HEK293 (cell line): Measurements from ENCODE around the gene MARK3.

Experiments
- CTCF ChIA-PET: fragments of 350-600 bp; formaldehyde crosslinking; extraction: SDS; loops from one replicate; lab custom pipeline; 2021; ENCODE audit warnings: antibody characterized with exemption; lab: Yijun Ruan, JAX
- POLR2A ChIA-PET: fragments of 300-600 bp; formaldehyde crosslinking; extraction: SDS; loops from one replicate; lab custom pipeline; 2020; ENCODE audit warnings: antibody characterized with exemption, inconsistent platforms; lab: Yijun Ruan, JAX
- H3K27ac ChIP-seq: fragments of 200-500 bp; sonication (Bioruptor generic); 2 replicates; pipeline ENCODE4 v1.5.1; 2014; ENCODE audit warnings: low read depth, low read length, control low read depth, inconsistent platforms; ENCODE audit errors: extremely low read depth
- H3K36me3 ChIP-seq, 2 experiments: fragments of 200-500 bp in 1 of 2; sonication (Bioruptor generic) in 1 of 2; 1 replicate in 1 of 2; 2 replicates in 1 of 2; pipeline ENCODE4 v1.5.1; 2014 to 2017; ENCODE audit warnings: inconsistent platforms in 2 of 2, low read length in 2 of 2; ENCODE audit not compliant: control insufficient read depth in 2 of 2, insufficient read depth in 1 of 2
- H3K4me1 ChIP-seq: fragments of 200-500 bp; sonication (Bioruptor generic); 2 replicates; pipeline ENCODE4 v1.5.1; 2014; ENCODE audit warnings: mild to moderate bottlenecking, low read length, inconsistent platforms; ENCODE audit not compliant: control insufficient read depth, insufficient read depth
- H3K4me3 ChIP-seq: 2 replicates; pipeline ENCODE4 v1.5.1; 2011; ENCODE audit warnings: low read depth, mild to moderate bottlenecking, control low read depth, low read length, moderate library complexity
- H3K9me3 ChIP-seq: fragments of 200-500 bp; sonication (Bioruptor generic); 2 replicates; pipeline ENCODE4 v1.5.1; 2014; ENCODE audit warnings: low read depth, low read length, inconsistent platforms; ENCODE audit not compliant: control insufficient read depth, insufficient read depth
- CTCF ChIP-seq: fragments of 450-650 bp; formaldehyde crosslinking; IDR thresholded peaks from 2 replicates; pipeline ENCODE4 v1.5.1; 2016; ENCODE audit warnings: missing biosample characterization, missing genetic modification characterization
- GFI1B ChIP-seq: fragments of 450-650 bp; formaldehyde crosslinking; IDR thresholded peaks from 2 replicates; pipeline ENCODE4 v1.5.1; 2016; ENCODE audit warnings: missing biosample characterization, missing genetic modification characterization
- GLIS1 ChIP-seq: fragments of 450-650 bp; formaldehyde crosslinking; IDR thresholded peaks from 2 replicates; pipeline ENCODE4 v1.5.1; 2016; ENCODE audit warnings: missing biosample characterization, missing genetic modification characterization
- HIC1 ChIP-seq: fragments of 450-650 bp; formaldehyde crosslinking; IDR thresholded peaks from 2 replicates; pipeline ENCODE4 v1.5.1; 2016; ENCODE audit warnings: missing biosample characterization, missing genetic modification characterization
- INSM2 ChIP-seq: fragments of 450-650 bp; formaldehyde crosslinking; IDR thresholded peaks from 2 replicates; pipeline ENCODE4 v1.5.1; 2016; ENCODE audit warnings: missing biosample characterization, missing genetic modification characterization
- SALL2 ChIP-seq: fragments of 450-650 bp; formaldehyde crosslinking; IDR thresholded peaks from 2 replicates; pipeline ENCODE4 v1.5.0; 2017; ENCODE audit warnings: missing biosample characterization, mild to moderate bottlenecking, missing genetic modification characterization, borderline replicate concordance
- SETDB1 ChIP-seq: IDR thresholded peaks from one replicate; pipeline ENCODE4 v1.6.1; 2017; ENCODE audit warnings: mild to moderate bottlenecking, low read length, moderate library complexity, mixed read lengths; ENCODE audit not compliant: insufficient read length
- ZBTB10 ChIP-seq: fragments of 450-650 bp; formaldehyde crosslinking; IDR thresholded peaks from 2 replicates; pipeline ENCODE4 v1.5.1; 2016; ENCODE audit warnings: missing biosample characterization, missing genetic modification characterization
- ZBTB20 ChIP-seq: fragments of 450-650 bp; formaldehyde crosslinking; IDR thresholded peaks from 2 replicates; pipeline ENCODE4 v1.5.1; 2016; ENCODE audit warnings: missing biosample characterization, missing genetic modification characterization
- ZNF10 ChIP-seq: fragments of 450-650 bp; formaldehyde crosslinking; IDR thresholded peaks from 2 replicates; pipeline ENCODE4 v1.5.1; 2017; ENCODE audit warnings: missing biosample characterization, missing genetic modification characterization
- ZNF132 ChIP-seq: fragments of 450-650 bp; formaldehyde crosslinking; IDR thresholded peaks from 2 replicates; pipeline ENCODE4 v1.5.1; 2017; ENCODE audit warnings: missing biosample characterization, missing genetic modification characterization, borderline replicate concordance
- ZNF184 ChIP-seq: fragments of 450-650 bp; IDR thresholded peaks from 2 replicates; pipeline ENCODE4 v1.5.1; 2018; ENCODE audit warnings: missing biosample characterization, mild to moderate bottlenecking, missing genetic modification characterization
- ZNF223 ChIP-seq: fragments of 450-650 bp; formaldehyde crosslinking; IDR thresholded peaks from 2 replicates; pipeline ENCODE4 v1.5.1; 2016; ENCODE audit warnings: missing biosample characterization, missing genetic modification characterization
- ZNF341 ChIP-seq: fragments of 450-650 bp; formaldehyde crosslinking; IDR thresholded peaks from 2 replicates; pipeline ENCODE4; 2016; ENCODE audit warnings: low read depth, missing biosample characterization, missing genetic modification characterization
- ZNF404 ChIP-seq: fragments of 450-650 bp; formaldehyde crosslinking; IDR thresholded peaks from 2 replicates; pipeline ENCODE4 v1.5.1; 2017; ENCODE audit warnings: missing biosample characterization, missing genetic modification characterization
- ZNF473 ChIP-seq: fragments of 450-650 bp; formaldehyde crosslinking; IDR thresholded peaks from 2 replicates; pipeline ENCODE4 v1.5.1; 2017; ENCODE audit warnings: missing biosample characterization, missing genetic modification characterization
- ZNF558 ChIP-seq: fragments of 450-650 bp; formaldehyde crosslinking; IDR thresholded peaks from 2 replicates; pipeline ENCODE4 v1.5.1; 2016; ENCODE audit warnings: missing biosample characterization, missing genetic modification characterization
- ZNF610 ChIP-seq: fragments of 450-650 bp; formaldehyde crosslinking; IDR thresholded peaks from 2 replicates; pipeline ENCODE4 v1.5.1; 2016; ENCODE audit warnings: missing biosample characterization, missing genetic modification characterization, borderline replicate concordance
- ZNF623 ChIP-seq: fragments of 450-650 bp; formaldehyde crosslinking; IDR thresholded peaks from 2 replicates; pipeline ENCODE4 v1.5.1; 2016; ENCODE audit warnings: missing biosample characterization, missing genetic modification characterization
- ZNF629 ChIP-seq: fragments of 450-650 bp; formaldehyde crosslinking; IDR thresholded peaks from 2 replicates; pipeline ENCODE4 v1.5.1; 2017; ENCODE audit warnings: missing biosample characterization, missing genetic modification characterization
- ZNF639 ChIP-seq: fragments of 450-650 bp; formaldehyde crosslinking; IDR thresholded peaks from 2 replicates; pipeline ENCODE4 v1.5.1; 2016; ENCODE audit warnings: missing biosample characterization, missing genetic modification characterization
- ZNF654 ChIP-seq: fragments of 450-650 bp; formaldehyde crosslinking; IDR thresholded peaks from 2 replicates; pipeline ENCODE4 v1.5.1; 2016; ENCODE audit warnings: low read depth, missing biosample characterization, missing genetic modification characterization
- ZNF660 ChIP-seq: fragments of 450-650 bp; IDR thresholded peaks from 2 replicates; pipeline ENCODE4 v1.5.1; 2018; ENCODE audit warnings: missing biosample characterization, mild to moderate bottlenecking, missing genetic modification characterization
- ZNF777 ChIP-seq: fragments of 450-650 bp; formaldehyde crosslinking; IDR thresholded peaks from 2 replicates; pipeline ENCODE4 v1.5.1; 2017; ENCODE audit warnings: missing biosample characterization, missing genetic modification characterization, borderline replicate concordance
- TF ChIP-seq, protein P1 (sequence below): fragments of 450-650 bp; formaldehyde crosslinking; IDR thresholded peaks from 2 replicates; pipeline ENCODE4 v1.5.1; 2016; ENCODE audit warnings: missing biosample characterization, missing genetic modification characterization

The MARK3 gene

GRCh38 chr14:103390605-103391004, 5.4 kb downstream of the MARK3 start:
- Histone ChIP-seq H3K36me3 (no peaks in the 10 kb centered on the region), H3K4me3 (no peak overlapping the region), H3K4me1 (peaks cover 17% of the 10 kb centered on the region), H3K27ac (no peak overlapping the region), H3K9me3 (no peaks in the 10 kb centered on the region)
- TF ChIP-seq GFI1B (tag by site-specific recombination) (no peak), ZNF404 (tag by site-specific recombination) (no peak), ZBTB10 (tag by site-specific recombination) (no peak), ZNF341 (tag by site-specific recombination) (no peak), HIC1 (tag by site-specific recombination) (no peak), ZNF623 (no peak), ZNF558 (tag by site-specific recombination) (no peak), SETDB1 (no peak), ZNF10 (no peak), ZNF184 (no peak), SALL2 (no peak), ZNF639 (tag by site-specific recombination) (no peak), ZNF610 (no peak), ZNF132 (tag by site-specific recombination) (no peak), ZNF660 (no peak), ZNF223 (tag by site-specific recombination) (no peak), ZBTB20 (tag by site-specific recombination) (no peak), ZNF473 (tag by site-specific recombination) (no peak)
- ChIA-PET CTCF (interaction anchor here (0.5 to 5.4 kb wide), 39 partner anchors 8 to 473 kb away, joined by 3 to 49 read pairs (median 4); no protein-coding TSS in a partner anchor), POLR2A (interaction anchor here (0.5 to 2.1 kb wide), 5 partner anchors 27 to 87 kb away, joined by 3 to 17 read pairs (median 4); partner anchors contain the start of gene EIF5)

DNA sequence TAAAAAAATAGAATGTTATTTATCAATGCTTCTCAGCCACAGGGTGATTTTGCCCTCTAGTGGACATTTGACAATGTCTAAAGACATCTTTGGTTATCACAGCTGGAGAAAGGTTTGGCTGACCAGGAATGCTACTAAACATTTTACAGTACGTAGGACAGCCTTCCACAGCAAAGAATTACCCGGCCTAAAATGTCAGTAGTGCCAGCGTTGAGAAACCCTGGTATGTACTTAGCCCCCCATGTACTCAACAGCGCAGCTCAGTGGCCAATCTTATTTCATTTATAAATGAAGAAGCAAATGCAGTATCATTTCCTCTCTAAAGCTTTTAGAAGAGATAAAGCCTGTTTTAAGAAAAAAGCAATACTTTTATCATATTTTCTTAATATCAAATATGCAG, 5.8 kb downstream of the MARK3 start:
- ChIA-PET POLR2A (interaction anchor here (0.5 to 2.1 kb wide), 6 partner anchors 46 to 132 kb away, joined by 3 to 17 read pairs (median 4); partner anchors contain the start of gene EIF5), CTCF (interaction anchor here (0.5 to 5.4 kb wide), 33 partner anchors 8 to 944 kb away, joined by 3 to 49 read pairs (median 4); no protein-coding TSS in a partner anchor)
- H3K36me3 ChIP-seq, result no peaks in the 10 kb centered on the region
- no peaks in the 10 kb centered on the region for H3K9me3 ChIP-seq
- H3K27ac ChIP-seq, result no peak overlapping the region
- H3K4me3 ChIP-seq, result no peak overlapping the region
- H3K4me1 ChIP-seq, result peaks cover 22% of the 10 kb centered on the region
- no peak for TF ChIP-seq INSM2 (tag by site-specific recombination)
- no peak for TF ChIP-seq ZNF777 (tag by site-specific recombination)
- TF ChIP-seq, protein P1, sequence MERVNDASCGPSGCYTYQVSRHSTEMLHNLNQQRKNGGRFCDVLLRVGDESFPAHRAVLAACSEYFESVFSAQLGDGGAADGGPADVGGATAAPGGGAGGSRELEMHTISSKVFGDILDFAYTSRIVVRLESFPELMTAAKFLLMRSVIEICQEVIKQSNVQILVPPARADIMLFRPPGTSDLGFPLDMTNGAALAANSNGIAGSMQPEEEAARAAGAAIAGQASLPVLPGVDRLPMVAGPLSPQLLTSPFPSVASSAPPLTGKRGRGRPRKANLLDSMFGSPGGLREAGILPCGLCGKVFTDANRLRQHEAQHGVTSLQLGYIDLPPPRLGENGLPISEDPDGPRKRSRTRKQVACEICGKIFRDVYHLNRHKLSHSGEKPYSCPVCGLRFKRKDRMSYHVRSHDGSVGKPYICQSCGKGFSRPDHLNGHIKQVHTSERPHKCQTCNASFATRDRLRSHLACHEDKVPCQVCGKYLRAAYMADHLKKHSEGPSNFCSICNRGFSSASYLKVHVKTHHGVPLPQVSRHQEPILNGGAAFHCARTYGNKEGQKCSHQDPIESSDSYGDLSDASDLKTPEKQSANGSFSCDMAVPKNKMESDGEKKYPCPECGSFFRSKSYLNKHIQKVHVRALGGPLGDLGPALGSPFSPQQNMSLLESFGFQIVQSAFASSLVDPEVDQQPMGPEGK (tag by site-specific recombination), result peak; percentile 55; the same call in 1 of the 2 replicates
- 0 out of 2 replicates have a peak, but pooled peaks have one; percentile 33 for TF ChIP-seq ZNF629 (tag by site-specific recombination)
- TF ChIP-seq GLIS1, result 0 out of 2 replicates have a peak, but pooled peaks have one; percentile 17
- TF ChIP-seq CTCF (tag by site-specific recombination), result peak; percentile 45; the same call in 1 of the 2 replicates
- TF ChIP-seq ZNF654, result peak; percentile 48
